A549 (cell line): ENCODE data around the gene SPTBN4. TPM values are rescaled to one million over a fixed set of nuclear protein-coding genes. Genes with fewer than 3 reads are reported as not detected.
"Not testable (repeated sequence)": the region's sequence is repeated elsewhere in the genome, so short reads cannot be mapped to it uniquely, and the experiment has no call there.

Source experiments
- ATAC-seq, 2 experiments: fragments of 200-7000 bp in 1 of 2; fragments of >200 bp in 1 of 2; cut with Nextera tagmentation in 1 of 2; cut with Tn5 transposase in 1 of 2; 3 replicates each; pipeline versions ENCODE4 v1.8.0 to v1.9.1; 2018 to 2020; ENCODE audit warnings: mild to moderate bottlenecking in 1 of 2, moderate library complexity in 1 of 2
- CTCF ChIA-PET: fragments of 300-600 bp; sonication (Branson Sonifier 250); formaldehyde crosslinking; extraction: SDS; loops from one replicate; lab custom pipeline; 2021; ENCODE audit warnings: antibody characterized with exemption, inconsistent platforms; lab: Yijun Ruan, JAX
- POLR2A ChIA-PET: fragments of 350-600 bp; formaldehyde crosslinking; extraction: SDS; loops from one replicate; lab custom pipeline; 2021; ENCODE audit warnings: antibody characterized with exemption, inconsistent platforms; lab: Yijun Ruan, JAX
- DNase-seq, 2 experiments: peaks; one replicate each; pipeline versions ENCODE4 v3.0.0 to v3.0.0-alpha.2; 2011 to 2016; ENCODE audit warnings: low read depth in 1 of 2, low spot score in 1 of 2
- FAIRE-seq: peaks from 2 replicates; lab custom pipeline; 2011; peaks lifted over from hg19 to GRCh38; lab: Jason Lieb, UNC
- H3K27ac ChIP-seq, 2 experiments: fragments of >200 bp; sonication (Bioruptor Twin); formaldehyde crosslinking; 3 replicates each; pipeline ENCODE4 v1.5.1; 2016 to 2017
- H3K4me1 ChIP-seq: fragments of >200 bp; sonication (Bioruptor Twin); formaldehyde crosslinking; 3 replicates; pipeline ENCODE4 v1.6.1; 2016
- H3K4me2 ChIP-seq: fragments of >200 bp; sonication (Bioruptor Twin); formaldehyde crosslinking; 3 replicates; pipeline ENCODE4 v1.6.1; 2016
- H3K4me3 ChIP-seq: fragments of >200 bp; sonication (Bioruptor Twin); formaldehyde crosslinking; 3 replicates; pipeline ENCODE4 v1.5.1; 2016
- H3K9me3 ChIP-seq: fragments of >200 bp; sonication (Bioruptor Twin); formaldehyde crosslinking; 3 replicates; pipeline ENCODE4 v1.6.1; 2016
- E2F6 ChIP-seq: IDR thresholded peaks from 2 replicates; pipeline ENCODE4 v1.6.1; 2012; ENCODE audit warnings: low read depth, borderline replicate concordance
- EHF ChIP-seq: fragments of 250-450 bp; sonication (Bioruptor Pico); IDR thresholded peaks from 2 replicates; pipeline ENCODE4 v1.5.0; 2020; ENCODE audit warnings: mild to moderate bottlenecking
- EP300 ChIP-seq, 2 experiments: fragments of >200 bp; sonication (Bioruptor Twin); formaldehyde crosslinking; IDR thresholded peaks; 2 replicates in 1 of 2; 3 replicates in 1 of 2; pipeline ENCODE4 v1.6.1; 2016 to 2017
- FOXS1 ChIP-seq: fragments of 250-450 bp; sonication (Bioruptor Pico); IDR thresholded peaks from 2 replicates; pipeline ENCODE4 v1.5.0; 2020; ENCODE audit warnings: mild to moderate bottlenecking, moderate library complexity
- HEYL ChIP-seq: fragments of 250-450 bp; sonication (Bioruptor Pico); IDR thresholded peaks from 2 replicates; pipeline ENCODE4 v1.8.0; 2021; ENCODE audit warnings: mild to moderate bottlenecking, moderate library complexity
- HOXB13 ChIP-seq: fragments of 250-450 bp; sonication (Bioruptor Pico); IDR thresholded peaks from 2 replicates; pipeline ENCODE4 v1.5.0; 2020; ENCODE audit warnings: low read depth, mild to moderate bottlenecking, moderate library complexity
- JUNB ChIP-seq: fragments of >200 bp; sonication (Bioruptor Twin); formaldehyde crosslinking; IDR thresholded peaks from 2 replicates; pipeline ENCODE4 v1.6.1; 2016
- KDM1A ChIP-seq: fragments of 200-600 bp; sonication (generic); IDR thresholded peaks from 2 replicates; pipeline ENCODE4 v1.6.1; 2016; ENCODE audit warnings: low read depth, mild to moderate bottlenecking
- MAFK ChIP-seq: fragments of 450-650 bp; IDR thresholded peaks from 2 replicates; pipeline ENCODE4 v1.6.1; 2014; ENCODE audit not compliant: partially characterized antibody
- PBX3 ChIP-seq: IDR thresholded peaks from 2 replicates; pipeline ENCODE4 v1.6.1; 2012
- POLR2A ChIP-seq: IDR thresholded peaks from 2 replicates; pipeline ENCODE4 v1.6.1; 2012; ENCODE audit warnings: mild to moderate bottlenecking, low read length
- POLR2AphosphoS2 ChIP-seq: conservative IDR thresholded peaks from 2 replicates; pipeline ENCODE4 v1.6.1; 2012; ENCODE audit warnings: low read length, improper control_type of control experiment, inconsistent platforms
- SMC3 ChIP-seq: fragments of >200 bp; sonication (Bioruptor Twin); formaldehyde crosslinking; IDR thresholded peaks from 3 replicates; pipeline ENCODE4 v1.6.1; 2018; ENCODE audit warnings: inconsistent platforms
- TFCP2L1 ChIP-seq: fragments of 250-450 bp; sonication (Bioruptor Pico); IDR thresholded peaks from 2 replicates; pipeline ENCODE4 v1.5.0; 2021; ENCODE audit warnings: mild to moderate bottlenecking
- ZNF302 ChIP-seq: fragments of 250-450 bp; sonication (Bioruptor Pico); IDR thresholded peaks from 2 replicates; pipeline ENCODE4 v1.9.0; 2021; ENCODE audit warnings: inconsistent platforms, mild to moderate bottlenecking, moderate library complexity
- ZSCAN20 ChIP-seq: fragments of 250-450 bp; sonication (Bioruptor Pico); IDR thresholded peaks from 2 replicates; pipeline ENCODE4 v1.8.0; 2022; ENCODE audit warnings: mild to moderate bottlenecking, moderate library complexity
- WGBS: methylation state at CpG from one replicate; pipeline ENCODE4 v1.1.6; 2017; ENCODE audit errors: missing lambda C conversion rate; 5-methylcytosine and 5-hydroxymethylcytosine counted together
- polyA plus RNA-seq, 4 experiments: library from polyadenylated mRNA; depleted of rRNA in 3 of 4; stranded (reverse); fragments of >200 nt; fragmentation: RNase III in 1 of 4; extraction: RNeasy Plus Mini Kit Qiagen cat#74134 plus additional on column Dnase treatment in 1 of 4; gene quantifications; 2 replicates in 3 of 4; 3 replicates in 1 of 4; pipeline ENCODE4 v1.2.3, GENCODE V29; 2011 to 2017
- TF ChIP-seq, protein P1 (sequence below): fragments of 450-650 bp; IDR thresholded peaks from 2 replicates; pipeline ENCODE4 v1.6.1; 2014; ENCODE audit warnings: antibody characterized with exemption
- TF ChIP-seq, protein P2 (sequence below): fragments of 150-350 bp; IDR thresholded peaks from 2 replicates; pipeline ENCODE4 v1.6.1; 2014; ENCODE audit warnings: low read depth, mild to moderate bottlenecking, low read length
- TF ChIP-seq, protein P3 (sequence below): fragments of 200-600 bp; sonication (generic); IDR thresholded peaks from 2 replicates; pipeline ENCODE4 v1.6.1; 2016; ENCODE audit warnings: antibody characterized with exemption, mild to moderate bottlenecking, moderate library complexity
- TF ChIP-seq, protein P4 (sequence below): fragments of 250-450 bp; sonication (Bioruptor Pico); IDR thresholded peaks from 2 replicates; pipeline ENCODE4 v1.5.0; 2020; ENCODE audit warnings: low read depth, mild to moderate bottlenecking, moderate library complexity

Gene SPTBN4
- polyA plus RNA-seq, 2 of the 4 experiments (the other 2 are of a cell fraction): 1.4 to 2.2 TPM

- H3K4me2 ChIP-seq: no peak overlapping the region
- ATAC-seq (0 out of 6 replicates have a peak, but pooled peaks of 1 of the 2 experiments have one; percentile 2), FAIRE-seq (no peak), DNase-seq (no peak)
- TF ChIP-seq, protein P1, sequence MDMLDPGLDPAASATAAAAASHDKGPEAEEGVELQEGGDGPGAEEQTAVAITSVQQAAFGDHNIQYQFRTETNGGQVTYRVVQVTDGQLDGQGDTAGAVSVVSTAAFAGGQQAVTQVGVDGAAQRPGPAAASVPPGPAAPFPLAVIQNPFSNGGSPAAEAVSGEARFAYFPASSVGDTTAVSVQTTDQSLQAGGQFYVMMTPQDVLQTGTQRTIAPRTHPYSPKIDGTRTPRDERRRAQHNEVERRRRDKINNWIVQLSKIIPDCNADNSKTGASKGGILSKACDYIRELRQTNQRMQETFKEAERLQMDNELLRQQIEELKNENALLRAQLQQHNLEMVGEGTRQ: no peak
- TF ChIP-seq HEYL (no peak), E2F6 (no peak), EHF (CRISPR knock-in tag) (no peak), POLR2AphosphoS2 (0 out of 2 replicates have a peak, but pooled peaks have one; percentile 35)
- H3K4me1 ChIP-seq: peaks cover 42% of the 10 kb centered on the region
- WGBS: 93% methylated on average over 26 of the region's 26 CpGs
- ChIA-PET CTCF (interaction anchor here (0.5 to 35.2 kb wide), 7 partner anchors 10 to 819 kb away, joined by 3 to 2247 read pairs (median 7); partner anchors contain the start of gene LTBP4), POLR2A (interaction anchor here (1.1 kb wide), 1 partner anchor 19 kb away, joined by 3 read pairs; no protein-coding TSS in a partner anchor)
- peak overlapping the region in 1 of 2 experiments; percentile 75; a peak in 2 of 6 replicates for H3K27ac ChIP-seq
- H3K4me3 ChIP-seq: no peak overlapping the region
- no peaks in the 10 kb centered on the region for H3K9me3 ChIP-seq
These were observed 123.0 kb downstream of the SPTBN4 start for GRCh38 chr19:40589591-40590429.

- H3K27ac ChIP-seq: no peak overlapping the region
- H3K4me3 ChIP-seq: no peak overlapping the region
- whole genome bisulfite sequencing: 90% methylated on average over 22 of the region's 22 CpGs
- no peaks in the 10 kb centered on the region for H3K9me3 ChIP-seq
- TF ChIP-seq SMC3: no peak
- no peak for TF ChIP-seq JUNB
- TF ChIP-seq, protein P2, sequence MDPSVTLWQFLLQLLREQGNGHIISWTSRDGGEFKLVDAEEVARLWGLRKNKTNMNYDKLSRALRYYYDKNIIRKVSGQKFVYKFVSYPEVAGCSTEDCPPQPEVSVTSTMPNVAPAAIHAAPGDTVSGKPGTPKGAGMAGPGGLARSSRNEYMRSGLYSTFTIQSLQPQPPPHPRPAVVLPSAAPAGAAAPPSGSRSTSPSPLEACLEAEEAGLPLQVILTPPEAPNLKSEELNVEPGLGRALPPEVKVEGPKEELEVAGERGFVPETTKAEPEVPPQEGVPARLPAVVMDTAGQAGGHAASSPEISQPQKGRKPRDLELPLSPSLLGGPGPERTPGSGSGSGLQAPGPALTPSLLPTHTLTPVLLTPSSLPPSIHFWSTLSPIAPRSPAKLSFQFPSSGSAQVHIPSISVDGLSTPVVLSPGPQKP: no peak
- TF ChIP-seq, protein P3, sequence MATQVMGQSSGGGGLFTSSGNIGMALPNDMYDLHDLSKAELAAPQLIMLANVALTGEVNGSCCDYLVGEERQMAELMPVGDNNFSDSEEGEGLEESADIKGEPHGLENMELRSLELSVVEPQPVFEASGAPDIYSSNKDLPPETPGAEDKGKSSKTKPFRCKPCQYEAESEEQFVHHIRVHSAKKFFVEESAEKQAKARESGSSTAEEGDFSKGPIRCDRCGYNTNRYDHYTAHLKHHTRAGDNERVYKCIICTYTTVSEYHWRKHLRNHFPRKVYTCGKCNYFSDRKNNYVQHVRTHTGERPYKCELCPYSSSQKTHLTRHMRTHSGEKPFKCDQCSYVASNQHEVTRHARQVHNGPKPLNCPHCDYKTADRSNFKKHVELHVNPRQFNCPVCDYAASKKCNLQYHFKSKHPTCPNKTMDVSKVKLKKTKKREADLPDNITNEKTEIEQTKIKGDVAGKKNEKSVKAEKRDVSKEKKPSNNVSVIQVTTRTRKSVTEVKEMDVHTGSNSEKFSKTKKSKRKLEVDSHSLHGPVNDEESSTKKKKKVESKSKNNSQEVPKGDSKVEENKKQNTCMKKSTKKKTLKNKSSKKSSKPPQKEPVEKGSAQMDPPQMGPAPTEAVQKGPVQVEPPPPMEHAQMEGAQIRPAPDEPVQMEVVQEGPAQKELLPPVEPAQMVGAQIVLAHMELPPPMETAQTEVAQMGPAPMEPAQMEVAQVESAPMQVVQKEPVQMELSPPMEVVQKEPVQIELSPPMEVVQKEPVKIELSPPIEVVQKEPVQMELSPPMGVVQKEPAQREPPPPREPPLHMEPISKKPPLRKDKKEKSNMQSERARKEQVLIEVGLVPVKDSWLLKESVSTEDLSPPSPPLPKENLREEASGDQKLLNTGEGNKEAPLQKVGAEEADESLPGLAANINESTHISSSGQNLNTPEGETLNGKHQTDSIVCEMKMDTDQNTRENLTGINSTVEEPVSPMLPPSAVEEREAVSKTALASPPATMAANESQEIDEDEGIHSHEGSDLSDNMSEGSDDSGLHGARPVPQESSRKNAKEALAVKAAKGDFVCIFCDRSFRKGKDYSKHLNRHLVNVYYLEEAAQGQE: no peak
- TF ChIP-seq FOXS1: no peak
- TF ChIP-seq KDM1A: no peak
- TF ChIP-seq MAFK: no peak
- TF ChIP-seq ZSCAN20 (CRISPR knock-in tag): no peak
- TF ChIP-seq POLR2A: no peak
- TF ChIP-seq TFCP2L1 (CRISPR knock-in tag): no peak
- no peak for TF ChIP-seq POLR2AphosphoS2
- TF ChIP-seq PBX3: no peak
- TF ChIP-seq, protein P4, sequence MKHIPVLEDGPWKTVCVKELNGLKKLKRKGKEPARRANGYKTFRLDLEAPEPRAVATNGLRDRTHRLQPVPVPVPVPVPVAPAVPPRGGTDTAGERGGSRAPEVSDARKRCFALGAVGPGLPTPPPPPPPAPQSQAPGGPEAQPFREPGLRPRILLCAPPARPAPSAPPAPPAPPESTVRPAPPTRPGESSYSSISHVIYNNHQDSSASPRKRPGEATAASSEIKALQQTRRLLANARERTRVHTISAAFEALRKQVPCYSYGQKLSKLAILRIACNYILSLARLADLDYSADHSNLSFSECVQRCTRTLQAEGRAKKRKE (CRISPR knock-in tag): no peak
- no peak for TF ChIP-seq ZNF302 (CRISPR knock-in tag)
- no peak for TF ChIP-seq EP300 (IDR thresholded peaks at IDR 0.05)
- TF ChIP-seq HOXB13: no peak
- H3K4me1 ChIP-seq: peaks cover 40% of the 10 kb centered on the region
- no peak overlapping the region for H3K4me2 ChIP-seq
- ATAC-seq (no peak), FAIRE-seq (no peak), DNase-seq (no peak)
- POLR2A ChIA-PET: interaction anchor here (1.1 to 1.7 kb wide), 2 partner anchors 20 kb away, joined by 3 to 5 read pairs; no protein-coding TSS in a partner anchor
- CTCF ChIA-PET: interaction anchor here (0.5 to 35.2 kb wide), 7 partner anchors 9 to 471 kb away, joined by 3 to 2247 read pairs (median 7); partner anchors contain the start of gene LTBP4
These were observed 123.9 kb downstream of the SPTBN4 start for GRCh38 chr19:40590464-40591265.

GRCh38 chr19:40591724-40592123 lies 124.9 kb downstream of the SPTBN4 start:
- POLR2A ChIA-PET: interaction anchor here (1.7 kb wide), 1 partner anchor 21 kb away, joined by 5 read pairs; no protein-coding TSS in a partner anchor
- DNase-seq, H3K27ac ChIP-seq, ATAC-seq, H3K9me3 ChIP-seq, H3K4me3 ChIP-seq, H3K4me2 ChIP-seq, FAIRE-seq: not testable (repeated sequence)
- H3K4me1 ChIP-seq: peaks cover 34% of the 10 kb centered on the region
- CTCF ChIA-PET: interaction anchor here (1.9 to 35.2 kb wide), 5 partner anchors 5 to 45 kb away, joined by 12 to 2247 read pairs (median 385); partner anchors contain the start of gene LTBP4
- WGBS: 92% methylated on average over 4 of the region's 4 CpGs
